Neural cell (in vitro differentiated cells): ENCODE data around the gene TMEM175. TPM values are rescaled to one million over a fixed set of nuclear protein-coding genes. Genes with fewer than 3 reads are reported as not detected.

ENCODE experiments used
- H2AFZ ChIP-seq: fragments of 200-600, 300-800 bp; sonication (generic), shearing (Covaris generic); 2 replicates; pipeline ENCODE4 v1.6.0; 2014; ENCODE audit warnings: low read depth, mild to moderate bottlenecking, antibody characterized with exemption, low read length, moderate library complexity
- H3F3A ChIP-seq: fragments of 200-600 bp; shearing (Covaris generic); 2 replicates; pipeline ENCODE4 v1.6.1; 2016; ENCODE audit warnings: mild to moderate bottlenecking, moderate library complexity, mixed read lengths, antibody characterized with exemption, low read length; ENCODE audit not compliant: insufficient read depth, poor library complexity, severe bottlenecking
- H3K27ac ChIP-seq: fragments of 200-600, 300-800 bp; sonication (generic), shearing (Covaris generic); 2 replicates; pipeline ENCODE4 v1.5.1; 2014; ENCODE audit warnings: mild to moderate bottlenecking, low read length, moderate library complexity
- H3K27me3 ChIP-seq: fragments of 300-800, 200-600 bp; sonication (generic), shearing (Covaris generic); 2 replicates; pipeline ENCODE4 v1.6.0; 2014; ENCODE audit warnings: mild to moderate bottlenecking, low read depth, low read length, moderate library complexity; ENCODE audit not compliant: insufficient read depth
- H3K36me3 ChIP-seq: fragments of 300-800, 200-600 bp; sonication (generic), shearing (Covaris generic); 2 replicates; pipeline ENCODE4 v1.5.1; 2014; ENCODE audit warnings: mild to moderate bottlenecking, antibody characterized with exemption, low read length, moderate library complexity; ENCODE audit not compliant: insufficient read depth
- H3K4me2 ChIP-seq: fragments of 300-800, 200-600 bp; sonication (generic), shearing (Covaris generic); 2 replicates; pipeline ENCODE4 v1.6.0; 2014; ENCODE audit warnings: mild to moderate bottlenecking, low read length
- H3K4me3 ChIP-seq: fragments of 300-800, 200-600 bp; sonication (generic), shearing (Covaris generic); 2 replicates; pipeline ENCODE4 v1.5.1; 2014; ENCODE audit warnings: mild to moderate bottlenecking, low read length, moderate library complexity
- H3K79me2 ChIP-seq: fragments of 200-600 bp; shearing (Covaris generic); replicated peaks from 2 replicates; pipeline ENCODE4 v1.6.0; 2014; ENCODE audit warnings: mild to moderate bottlenecking, low read length, moderate library complexity; ENCODE audit not compliant: insufficient read depth
- H3K9ac ChIP-seq: fragments of 300-800, 200-600 bp; sonication (generic), shearing (Covaris generic); 2 replicates; pipeline ENCODE4 v1.6.1; 2016; ENCODE audit warnings: mild to moderate bottlenecking, low read length, mixed read lengths
- H3K9me2 ChIP-seq: fragments of 200-600 bp; shearing (Covaris generic); 2 replicates; pipeline ENCODE4 v1.6.1; 2016; ENCODE audit warnings: mild to moderate bottlenecking, low read length, mixed read lengths; ENCODE audit not compliant: insufficient read depth
- H3K9me3 ChIP-seq: fragments of 200-600, 300-800 bp; sonication (generic), shearing (Covaris generic); 2 replicates; pipeline ENCODE4 v1.6.1; 2016; ENCODE audit warnings: mild to moderate bottlenecking, mixed run types, low read length, moderate library complexity, mixed read lengths
- H4K20me1 ChIP-seq: fragments of 200-600 bp; shearing (Covaris generic); 2 replicates; pipeline ENCODE4 v1.6.1; 2016; ENCODE audit warnings: mild to moderate bottlenecking, mixed run types; ENCODE audit not compliant: insufficient read depth
- CTCF ChIP-seq: fragments of 450-650 bp; IDR thresholded peaks from 2 replicates; pipeline ENCODE4 v1.5.1; 2014; ENCODE audit warnings: antibody characterized with exemption, mild to moderate bottlenecking, moderate library complexity; ENCODE audit not compliant: poor library complexity, severe bottlenecking
- EP300 ChIP-seq: fragments of 450-650 bp; conservative IDR thresholded peaks from 2 replicates; pipeline ENCODE4 v1.6.1; 2014; ENCODE audit warnings: antibody characterized with exemption, mild to moderate bottlenecking, moderate library complexity; ENCODE audit not compliant: poor library complexity, severe bottlenecking
- MXI1 ChIP-seq: fragments of 450-650 bp; conservative IDR thresholded peaks from 2 replicates; pipeline ENCODE4 v1.6.1; 2014; ENCODE audit warnings: antibody characterized with exemption, mild to moderate bottlenecking; ENCODE audit not compliant: poor library complexity, severe bottlenecking
- POLR2AphosphoS5 ChIP-seq: IDR thresholded peaks from 2 replicates; pipeline ENCODE4 v1.6.1; 2012
- RAD21 ChIP-seq: fragments of 450-650 bp; conservative IDR thresholded peaks from 2 replicates; pipeline ENCODE4 v1.6.1; 2014; ENCODE audit warnings: antibody characterized with exemption, mild to moderate bottlenecking, moderate library complexity
- REST ChIP-seq: IDR thresholded peaks from 2 replicates; pipeline ENCODE4 v1.6.1; 2012; ENCODE audit warnings: borderline replicate concordance
- SMC3 ChIP-seq: fragments of 450-650 bp; conservative IDR thresholded peaks from 2 replicates; pipeline ENCODE4 v1.6.1; 2014; ENCODE audit warnings: antibody characterized with exemption, mild to moderate bottlenecking, moderate library complexity; ENCODE audit not compliant: poor library complexity
- TAF1 ChIP-seq: IDR thresholded peaks from 2 replicates; pipeline ENCODE4 v1.6.1; 2012; ENCODE audit warnings: low read depth
- polyA plus RNA-seq: library from polyadenylated mRNA; depleted of rRNA; stranded (reverse); fragments of >200 nt; gene quantifications from 2 replicates; pipeline ENCODE4 v1.2.3, GENCODE V29; 2014

TMEM175 gene
- polyA plus RNA-seq, 1 donor from 2014 or later, result 36.9 TPM

GRCh38 chr4:978957-979701 lies 46.9 kb downstream of the TMEM175 start:
- Histone ChIP-seq H3F3A (no peaks in the 10 kb centered on the region), H3K27me3 (no peaks in the 10 kb centered on the region), H3K4me3 (no peak overlapping the region), H2AFZ (no peak overlapping the region), H3K4me2 (no peak overlapping the region), H4K20me1 (no peaks in the 10 kb centered on the region), H3K27ac (no peak overlapping the region), H3K9me3 (no peaks in the 10 kb centered on the region), H3K79me2 (no peaks in the 10 kb centered on the region), H3K36me3 (no peaks in the 10 kb centered on the region), H3K9me2 (no peaks in the 10 kb centered on the region), H3K9ac (no peak overlapping the region)
- no peak for TF ChIP-seq POLR2AphosphoS5
- no peak for TF ChIP-seq MXI1
- no peak for TF ChIP-seq CTCF
- TF ChIP-seq EP300, result no peak
- TF ChIP-seq SMC3, result no peak
- no peak for TF ChIP-seq RAD21
- no peak for TF ChIP-seq TAF1

- Histone ChIP-seq H3K36me3 (no peaks in the 10 kb centered on the region), H3K27me3 (no peaks in the 10 kb centered on the region), H3K27ac (no peak overlapping the region), H4K20me1 (no peaks in the 10 kb centered on the region), H3K4me3 (no peak overlapping the region), H3K4me2 (no peak overlapping the region), H2AFZ (no peak overlapping the region), H3F3A (no peaks in the 10 kb centered on the region), H3K9ac (no peak overlapping the region), H3K9me3 (no peaks in the 10 kb centered on the region), H3K9me2 (no peaks in the 10 kb centered on the region), H3K79me2 (no peaks in the 10 kb centered on the region)
- TF ChIP-seq REST (no peak), SMC3 (no peak), TAF1 (no peak), CTCF (no peak)
Measured at GRCh38 chr4:982291-982690, 50.0 kb downstream of the TMEM175 start.
